GM12875 (cell line): ENCODE data around the gene SEMA4A.
A peak's percentile ranks its signal among the peaks of the same experiment; 100 is the strongest.

ENCODE experiments used
- H3K4me3 ChIP-seq: one replicate; pipeline ENCODE4 v1.5.1; 2011; ENCODE audit warnings: low read depth, low read length, control low read depth
- TF ChIP-seq, protein P1 (sequence below): IDR thresholded peaks from 2 replicates; pipeline ENCODE4 v1.5.1; 2011; ENCODE audit warnings: low read depth, mild to moderate bottlenecking, control low read depth, inconsistent platforms, low read length, moderate library complexity, borderline replicate concordance; ENCODE audit not compliant: insufficient read depth

SEMA4A gene

DNA sequence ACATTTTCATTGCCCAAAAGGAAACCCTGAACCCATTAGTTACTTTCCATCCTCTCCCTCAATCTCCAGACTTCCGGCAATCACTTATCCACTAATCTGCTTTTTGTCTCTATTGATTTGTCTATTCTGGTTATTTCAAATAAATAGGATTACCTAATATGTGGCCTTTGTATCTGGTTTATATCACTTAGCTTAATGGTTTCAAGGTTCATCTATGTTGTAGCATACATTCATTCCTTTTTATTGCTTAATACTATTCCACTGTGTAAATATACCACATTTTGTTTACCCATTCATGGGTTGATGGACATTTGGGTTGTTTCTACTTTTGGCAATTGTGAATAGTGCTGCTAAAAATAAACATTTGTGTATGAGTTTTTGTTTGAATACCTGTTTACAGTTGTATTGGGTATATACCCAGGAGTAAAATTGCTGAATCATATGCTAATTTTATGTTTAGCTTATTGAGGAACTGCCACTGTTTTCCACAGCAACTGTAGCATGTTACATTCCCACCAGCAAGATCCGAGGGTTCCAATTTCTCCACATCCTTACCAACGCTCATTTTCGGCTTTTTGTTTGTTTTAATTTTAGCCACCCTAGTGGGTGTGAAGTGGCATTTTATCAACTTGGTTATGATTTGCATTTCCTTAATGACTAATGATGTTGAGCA is 38.0 kb downstream of the SEMA4A start:
- no peak overlapping the region for H3K4me3 ChIP-seq
- TF ChIP-seq, protein P1, sequence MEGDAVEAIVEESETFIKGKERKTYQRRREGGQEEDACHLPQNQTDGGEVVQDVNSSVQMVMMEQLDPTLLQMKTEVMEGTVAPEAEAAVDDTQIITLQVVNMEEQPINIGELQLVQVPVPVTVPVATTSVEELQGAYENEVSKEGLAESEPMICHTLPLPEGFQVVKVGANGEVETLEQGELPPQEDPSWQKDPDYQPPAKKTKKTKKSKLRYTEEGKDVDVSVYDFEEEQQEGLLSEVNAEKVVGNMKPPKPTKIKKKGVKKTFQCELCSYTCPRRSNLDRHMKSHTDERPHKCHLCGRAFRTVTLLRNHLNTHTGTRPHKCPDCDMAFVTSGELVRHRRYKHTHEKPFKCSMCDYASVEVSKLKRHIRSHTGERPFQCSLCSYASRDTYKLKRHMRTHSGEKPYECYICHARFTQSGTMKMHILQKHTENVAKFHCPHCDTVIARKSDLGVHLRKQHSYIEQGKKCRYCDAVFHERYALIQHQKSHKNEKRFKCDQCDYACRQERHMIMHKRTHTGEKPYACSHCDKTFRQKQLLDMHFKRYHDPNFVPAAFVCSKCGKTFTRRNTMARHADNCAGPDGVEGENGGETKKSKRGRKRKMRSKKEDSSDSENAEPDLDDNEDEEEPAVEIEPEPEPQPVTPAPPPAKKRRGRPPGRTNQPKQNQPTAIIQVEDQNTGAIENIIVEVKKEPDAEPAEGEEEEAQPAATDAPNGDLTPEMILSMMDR, result no peak

- H3K4me3 ChIP-seq, result peak overlapping the region; percentile 52
- TF ChIP-seq, protein P1, result no peak
These were observed 39.8 kb downstream of the SEMA4A start for GRCh38 chr1:156193208-156193487.

- H3K4me3 ChIP-seq, result peak within 1 kb of the TSS; percentile 76
- TF ChIP-seq, protein P1, result peak; percentile 40; the same call in 1 of the 2 replicates
These were observed 40.3 kb downstream of the SEMA4A start, which contains the start of gene SLC25A44 for GRCh38 chr1:156193488-156194299. Gene SLC25A44 (plus strand): TSS chr1:156194104. CDS start chr1:156199848, 5,744 bp downstream.

DNA sequence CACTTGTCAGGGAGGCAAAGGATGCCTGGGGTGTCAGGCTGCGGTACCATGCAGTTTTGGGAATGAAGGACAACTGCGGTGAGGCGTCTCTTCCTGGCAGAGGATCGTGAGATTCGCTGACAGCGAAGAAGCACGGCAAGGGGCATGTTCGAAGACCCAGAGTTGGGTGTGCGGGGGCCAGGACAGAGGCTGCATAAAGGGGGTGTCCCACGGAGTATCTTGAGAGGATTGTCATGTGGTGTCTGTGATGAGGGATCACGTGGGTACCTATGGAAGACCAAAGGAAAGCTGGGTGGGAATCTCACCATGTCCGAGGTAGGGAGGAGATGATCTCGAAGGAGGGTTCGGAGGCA is 40.9 kb downstream of the SEMA4A start:
- TF ChIP-seq, protein P1, result no peak

GRCh38 chr1:156195853-156196252 is 42.5 kb downstream of the SEMA4A start:
- TF ChIP-seq, protein P1, result no peak
- no peak overlapping the region for H3K4me3 ChIP-seq

More for the DNA sequence above, 40.9 kb downstream of the SEMA4A start:
- peak overlapping the region; percentile 76 for H3K4me3 ChIP-seq

- TF ChIP-seq, protein P1, result no peak
These were observed 43.1 kb downstream of the SEMA4A start for GRCh38 chr1:156196445-156196844.

More at GRCh38 chr1:156196445-156196844, 43.1 kb downstream of the SEMA4A start:
- H3K4me3 ChIP-seq, result no peak overlapping the region
